HG03045 (cell line): ENCODE data around the gene SBF1.
A peak's percentile ranks its signal among the peaks of the same experiment; 100 is the strongest.

Experiments used
- ATAC-seq: cut with Tn5 transposase; IDR thresholded peaks from one replicate; pipeline ENCODE4 v1.9.1; 2021; ENCODE audit warnings: mild to moderate bottlenecking, moderate library complexity; ENCODE audit not compliant: unreplicated experiment

The SBF1 gene

GRCh38 chr22:50469377-50470305 lies 5.2 kb downstream of the SBF1 start:
- ATAC-seq = peak; percentile 40

GRCh38 chr22:50468626-50469025 lies 6.2 kb downstream of the SBF1 start:
- ATAC-seq = no peak

- ATAC-seq = no peak
Observed at GRCh38 chr22:50467773-50468440, 6.9 kb downstream of the SBF1 start.

- no peak for ATAC-seq
Observed at GRCh38 chr22:50467341-50467740, 7.5 kb downstream of the SBF1 start.

- ATAC-seq = no peak
Observed at GRCh38 chr22:50465066-50465930, 9.5 kb downstream of the SBF1 start.

GRCh38 chr22:50464451-50464850 lies 10.4 kb downstream of the SBF1 start:
- ATAC-seq = no peak

GRCh38 chr22:50463188-50463900 lies 11.5 kb downstream of the SBF1 start:
- no peak for ATAC-seq

- no peak for ATAC-seq
Observed at GRCh38 chr22:50461979-50462540, 12.8 kb downstream of the SBF1 start.

- ATAC-seq = no peak
Observed at GRCh38 chr22:50461536-50461935, 13.3 kb downstream of the SBF1 start.

GRCh38 chr22:50460938-50461337 lies 13.9 kb downstream of the SBF1 start:
- no peak for ATAC-seq

GRCh38 chr22:50459496-50460140 lies 15.2 kb downstream of the SBF1 start:
- ATAC-seq = no peak

- ATAC-seq = no peak
Observed at GRCh38 chr22:50459016-50459415, 15.8 kb downstream of the SBF1 start.

- ATAC-seq = no peak
Observed at GRCh38 chr22:50456466-50457234, 18.2 kb downstream of the SBF1 start.

GRCh38 chr22:50456026-50456425 lies 18.8 kb downstream of the SBF1 start:
- ATAC-seq = no peak

- no peak for ATAC-seq
Observed at GRCh38 chr22:50455201-50455600, 19.6 kb downstream of the SBF1 start.

- ATAC-seq = no peak
Observed at GRCh38 chr22:50454556-50455075, 20.2 kb downstream of the SBF1 start.

- ATAC-seq = no peak
Observed at GRCh38 chr22:50452649-50453048, 22.2 kb downstream of the SBF1 start.
